HepG2 (cell line): Measurements from ENCODE around the gene NPBWR2. TPM values are rescaled to one million over a fixed set of nuclear protein-coding genes. Genes with fewer than 3 reads are reported as not detected.
A peak's percentile ranks its signal among the peaks of the same experiment; 100 is the strongest.

Experiments
- E2F5 ChIP-seq: sonication (generic); formaldehyde crosslinking; conservative IDR thresholded peaks from 2 replicates; pipeline ENCODE4 v1.4.0; 2020; ENCODE audit warnings: missing genetic modification reagents
- GATAD2A ChIP-seq: IDR thresholded peaks from 2 replicates; pipeline ENCODE4 v1.6.1; 2016
- GMEB2 ChIP-seq: IDR thresholded peaks from 2 replicates; pipeline ENCODE4 v1.6.1; 2016; ENCODE audit warnings: missing biosample characterization, missing genetic modification reagents, low read depth
- KLF6 ChIP-seq: IDR thresholded peaks from 2 replicates; pipeline ENCODE4 v1.8.0; 2016; ENCODE audit warnings: missing biosample characterization, missing genetic modification reagents
- PCBP1 ChIP-seq: fragments of 200-400 bp; formaldehyde crosslinking; IDR thresholded peaks from 2 replicates; pipeline ENCODE4 v1.6.1; 2017; ENCODE audit warnings: mild to moderate bottlenecking, low read depth, low read length, borderline replicate concordance
- PHF5A ChIP-seq: IDR thresholded peaks from one replicate; pipeline ENCODE4 v1.6.1; 2018; ENCODE audit warnings: low read depth, missing genetic modification reagents; ENCODE audit not compliant: unreplicated experiment
- TP53 ChIP-seq: sonication (generic); formaldehyde crosslinking; conservative IDR thresholded peaks from 2 replicates; pipeline ENCODE4 v1.4.0; 2020; ENCODE audit warnings: missing genetic modification reagents
- ZFP37 ChIP-seq: sonication (generic); formaldehyde crosslinking; IDR thresholded peaks from 2 replicates; pipeline ENCODE4 v1.4.0; 2020; ENCODE audit warnings: missing genetic modification reagents, borderline replicate concordance
- ZNF576 ChIP-seq: sonication (generic); formaldehyde crosslinking; IDR thresholded peaks from 2 replicates; pipeline ENCODE4 v1.4.0; 2020; ENCODE audit warnings: mild to moderate bottlenecking, missing genetic modification reagents
- ZNF614 ChIP-seq: IDR thresholded peaks from 2 replicates; pipeline ENCODE4 v1.6.1; 2018; ENCODE audit warnings: missing biosample characterization, missing genetic modification reagents, inconsistent platforms, borderline replicate concordance
- ZNF781 ChIP-seq: sonication (generic); formaldehyde crosslinking; IDR thresholded peaks from 2 replicates; pipeline ENCODE4 v1.5.1; 2020; ENCODE audit warnings: borderline replicate concordance, mild to moderate bottlenecking, missing genetic modification reagents; ENCODE audit errors: not compliant biosample characterization
- ZSCAN5A ChIP-seq: sonication (generic); formaldehyde crosslinking; IDR thresholded peaks from 2 replicates; pipeline ENCODE4 v1.8.0; 2022; ENCODE audit warnings: mild to moderate bottlenecking, missing genetic modification reagents, borderline replicate concordance
- polyA plus RNA-seq, 8 experiments: library from polyadenylated mRNA; depleted of rRNA in 3 of 8; stranded (reverse) in 7 of 8; unstranded in 1 of 8; fragments of >200 nt; fragmentation: Illumina TruSeq in 4 of 8; extraction: Trizol in 4 of 8; gene quantifications; 2 replicates each; pipeline versions ENCODE4 v1.2.1 to v1.2.3, GENCODE V29; 2011 to 2016; ENCODE audit warnings: low read depth in 4 of 8, missing spikeins in 1 of 8, mixed read lengths in 1 of 8; ENCODE audit not compliant: insufficient read depth in 1 of 8
- total RNA-seq, 5 experiments: library from RNA; depleted of rRNA; stranded (reverse); fragments of >200 nt; fragmentation: Illumina TruSeq; extraction: Trizol; gene quantifications; 2 replicates each; pipeline ENCODE4 v1.2.3, GENCODE V29; 2016; ENCODE audit warnings: low read depth in 1 of 5
- TF ChIP-seq, protein P1 (sequence below): sonication (generic); formaldehyde crosslinking; IDR thresholded peaks from 2 replicates; pipeline ENCODE4 v1.5.0; 2020; ENCODE audit warnings: mild to moderate bottlenecking, missing genetic modification reagents
- TF ChIP-seq, protein P2 (sequence below): sonication (generic); formaldehyde crosslinking; IDR thresholded peaks from 2 replicates; pipeline ENCODE4 v1.4.0; 2020; ENCODE audit warnings: low read depth, missing genetic modification reagents
- TF ChIP-seq, protein P3 (sequence below): sonication (generic); formaldehyde crosslinking; IDR thresholded peaks from 2 replicates; pipeline ENCODE4 v1.4.0; 2020; ENCODE audit warnings: mild to moderate bottlenecking, missing genetic modification reagents

Gene NPBWR2
- total and polyA plus RNA-seq, 2 of the 13 experiments (the other 11 are each of a cell fraction or from before 2014, with no cell fraction given), result not detected

DNA sequence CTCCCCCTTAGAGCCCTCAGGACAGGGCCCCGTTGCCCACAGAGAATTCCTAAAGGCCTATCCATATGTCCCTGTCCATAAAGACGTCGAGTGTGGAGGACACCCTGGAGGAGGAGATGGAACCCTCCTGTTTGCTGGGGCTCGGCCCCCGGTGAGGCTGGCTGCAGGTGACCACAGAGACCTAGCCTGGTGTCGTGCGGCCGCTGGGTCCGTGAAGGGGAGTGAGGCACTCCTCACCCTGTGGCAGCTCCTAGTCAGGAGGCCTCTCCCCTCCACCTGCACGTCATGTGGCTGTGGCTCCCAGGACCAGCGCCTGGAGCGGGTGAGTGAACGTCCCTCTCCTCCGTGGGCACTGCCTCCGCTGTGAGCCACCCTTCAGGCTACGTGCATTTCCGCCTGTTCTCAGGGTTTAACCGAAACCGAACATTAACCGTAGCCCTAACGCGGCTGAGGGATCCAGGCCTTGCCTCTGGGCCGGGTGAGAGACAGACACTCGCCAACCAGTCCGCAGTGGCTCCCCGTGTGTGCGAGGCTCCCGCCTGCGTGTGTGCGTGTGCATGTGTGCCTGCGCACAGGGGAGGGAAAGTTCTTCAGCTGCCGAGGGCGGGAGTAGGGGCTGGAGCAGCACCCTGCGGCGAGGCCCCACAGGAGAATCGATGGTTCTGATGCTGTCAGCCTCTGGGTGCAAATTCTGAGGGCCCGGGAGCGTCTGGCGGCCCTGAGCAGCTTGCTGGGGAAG lies 50.3 kb downstream of the NPBWR2 start (continued):
- TF ChIP-seq PCBP1 (no peak; the same call in 1 of the 2 replicates), ZSCAN5A (CRISPR knock-in tag) (peak; percentile 87; the same call in 1 of the 2 replicates), KLF6 (CRISPR knock-in tag) (0 out of 2 replicates have a peak, but pooled peaks have one; percentile 11), ZNF576 (peak; percentile 95), GATAD2A (CRISPR knock-in tag) (peak; percentile 4; the same call in 1 of the 2 replicates), E2F5 (CRISPR knock-in tag) (peak; percentile 12; the same call in 1 of the 2 replicates), ZNF781 (CRISPR knock-in tag) (peak; percentile 90), PHF5A (CRISPR knock-in tag) (peak; percentile 6), ZFP37 (0 out of 2 replicates have a peak, but pooled peaks have one; percentile 19), ZNF614 (CRISPR knock-in tag) (no peak), GMEB2 (no peak), TP53 (CRISPR knock-in tag) (no peak)
- TF ChIP-seq, protein P1, sequence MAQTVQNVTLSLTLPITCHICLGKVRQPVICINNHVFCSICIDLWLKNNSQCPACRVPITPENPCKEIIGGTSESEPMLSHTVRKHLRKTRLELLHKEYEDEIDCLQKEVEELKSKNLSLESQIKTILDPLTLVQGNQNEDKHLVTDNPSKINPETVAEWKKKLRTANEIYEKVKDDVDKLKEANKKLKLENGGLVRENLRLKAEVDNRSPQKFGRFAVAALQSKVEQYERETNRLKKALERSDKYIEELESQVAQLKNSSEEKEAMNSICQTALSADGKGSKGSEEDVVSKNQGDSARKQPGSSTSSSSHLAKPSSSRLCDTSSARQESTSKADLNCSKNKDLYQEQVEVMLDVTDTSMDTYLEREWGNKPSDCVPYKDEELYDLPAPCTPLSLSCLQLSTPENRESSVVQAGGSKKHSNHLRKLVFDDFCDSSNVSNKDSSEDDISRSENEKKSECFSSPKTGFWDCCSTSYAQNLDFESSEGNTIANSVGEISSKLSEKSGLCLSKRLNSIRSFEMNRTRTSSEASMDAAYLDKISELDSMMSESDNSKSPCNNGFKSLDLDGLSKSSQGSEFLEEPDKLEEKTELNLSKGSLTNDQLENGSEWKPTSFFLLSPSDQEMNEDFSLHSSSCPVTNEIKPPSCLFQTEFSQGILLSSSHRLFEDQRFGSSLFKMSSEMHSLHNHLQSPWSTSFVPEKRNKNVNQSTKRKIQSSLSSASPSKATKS (CRISPR knock-in tag), result no peak
- TF ChIP-seq, protein P2, sequence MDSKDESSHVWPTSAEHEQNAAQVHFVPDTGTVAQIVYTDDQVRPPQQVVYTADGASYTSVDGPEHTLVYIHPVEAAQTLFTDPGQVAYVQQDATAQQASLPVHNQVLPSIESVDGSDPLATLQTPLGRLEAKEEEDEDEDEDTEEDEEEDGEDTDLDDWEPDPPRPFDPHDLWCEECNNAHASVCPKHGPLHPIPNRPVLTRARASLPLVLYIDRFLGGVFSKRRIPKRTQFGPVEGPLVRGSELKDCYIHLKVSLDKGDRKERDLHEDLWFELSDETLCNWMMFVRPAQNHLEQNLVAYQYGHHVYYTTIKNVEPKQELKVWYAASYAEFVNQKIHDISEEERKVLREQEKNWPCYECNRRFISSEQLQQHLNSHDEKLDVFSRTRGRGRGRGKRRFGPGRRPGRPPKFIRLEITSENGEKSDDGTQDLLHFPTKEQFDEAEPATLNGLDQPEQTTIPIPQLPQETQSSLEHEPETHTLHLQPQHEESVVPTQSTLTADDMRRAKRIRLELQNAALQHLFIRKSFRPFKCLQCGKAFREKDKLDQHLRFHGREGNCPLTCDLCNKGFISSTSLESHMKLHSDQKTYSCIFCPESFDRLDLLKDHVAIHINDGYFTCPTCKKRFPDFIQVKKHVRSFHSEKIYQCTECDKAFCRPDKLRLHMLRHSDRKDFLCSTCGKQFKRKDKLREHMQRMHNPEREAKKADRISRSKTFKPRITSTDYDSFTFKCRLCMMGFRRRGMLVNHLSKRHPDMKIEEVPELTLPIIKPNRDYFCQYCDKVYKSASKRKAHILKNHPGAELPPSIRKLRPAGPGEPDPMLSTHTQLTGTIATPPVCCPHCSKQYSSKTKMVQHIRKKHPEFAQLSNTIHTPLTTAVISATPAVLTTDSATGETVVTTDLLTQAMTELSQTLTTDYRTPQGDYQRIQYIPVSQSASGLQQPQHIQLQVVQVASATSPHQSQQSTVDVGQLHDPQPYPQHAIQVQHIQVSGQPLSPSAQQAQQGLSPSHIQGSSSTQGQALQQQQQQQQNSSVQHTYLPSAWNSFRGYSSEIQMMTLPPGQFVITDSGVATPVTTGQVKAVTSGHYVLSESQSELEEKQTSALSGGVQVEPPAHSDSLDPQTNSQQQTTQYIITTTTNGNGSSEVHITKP (CRISPR knock-in tag), result peak; percentile 21; the same call in 1 of the 2 replicates
- TF ChIP-seq, protein P3, sequence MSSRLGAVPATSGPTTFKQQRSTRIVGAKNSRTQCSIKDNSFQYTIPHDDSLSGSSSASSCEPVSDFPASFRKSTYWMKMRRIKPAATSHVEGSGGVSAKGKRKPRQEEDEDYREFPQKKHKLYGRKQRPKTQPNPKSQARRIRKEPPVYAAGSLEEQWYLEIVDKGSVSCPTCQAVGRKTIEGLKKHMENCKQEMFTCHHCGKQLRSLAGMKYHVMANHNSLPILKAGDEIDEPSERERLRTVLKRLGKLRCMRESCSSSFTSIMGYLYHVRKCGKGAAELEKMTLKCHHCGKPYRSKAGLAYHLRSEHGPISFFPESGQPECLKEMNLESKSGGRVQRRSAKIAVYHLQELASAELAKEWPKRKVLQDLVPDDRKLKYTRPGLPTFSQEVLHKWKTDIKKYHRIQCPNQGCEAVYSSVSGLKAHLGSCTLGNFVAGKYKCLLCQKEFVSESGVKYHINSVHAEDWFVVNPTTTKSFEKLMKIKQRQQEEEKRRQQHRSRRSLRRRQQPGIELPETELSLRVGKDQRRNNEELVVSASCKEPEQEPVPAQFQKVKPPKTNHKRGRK (CRISPR knock-in tag), result no peak
